Pulmonary artery endothelial cell (primary cell): Measurements from ENCODE around the gene MARCHF10. TPM values are rescaled to one million over a fixed set of nuclear protein-coding genes. Genes with fewer than 3 reads are reported as not detected.

Experiments
- DNase-seq: peaks from one replicate; pipeline ENCODE4 v3.0.0-alpha.2; 2011; ENCODE audit warnings: low read depth, low spot score
- total RNA-seq: library from RNA; depleted of rRNA; stranded (reverse); fragments of >200 nt; gene quantifications from 2 replicates; pipeline ENCODE4 v1.2.3, GENCODE V29; 2014

MARCHF10 gene
- total RNA-seq, 1 donor from 2014 or later, result not detected

GRCh38 chr17:62753562-62753961 lies 54.6 kb downstream of the MARCHF10 start:
- DNase-seq, result no peak

DNA sequence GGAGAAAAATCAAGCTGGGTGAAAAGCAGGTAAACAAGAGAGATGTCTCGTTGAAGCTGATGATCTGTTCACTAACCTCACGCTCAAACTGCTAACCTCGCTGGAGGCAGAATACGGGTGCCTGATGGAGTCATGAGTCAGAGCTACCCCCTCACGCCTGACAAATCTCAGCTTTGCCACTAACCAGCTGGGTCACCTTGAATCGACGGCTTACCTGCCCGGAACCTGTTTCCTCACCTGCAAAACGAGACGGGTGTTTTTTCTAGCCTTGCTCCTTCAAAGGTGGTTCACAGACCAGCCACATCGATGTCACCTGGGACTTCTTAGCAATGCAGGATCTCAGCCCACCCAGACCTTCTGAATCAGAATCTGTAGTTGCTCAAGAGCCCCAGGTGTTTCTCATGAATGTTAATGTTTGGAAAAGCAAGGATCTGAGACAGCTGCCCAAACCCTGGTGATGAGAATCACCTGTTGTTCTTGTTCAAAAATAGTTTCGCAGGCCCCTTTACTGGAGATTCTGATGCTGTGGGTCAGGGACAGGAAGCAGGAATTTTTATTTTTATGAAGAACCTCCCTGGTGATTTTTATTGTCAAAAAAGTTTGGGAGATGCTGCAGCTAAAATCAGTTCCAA lies 56.9 kb downstream of the MARCHF10 start:
- no peak for DNase-seq

DNA sequence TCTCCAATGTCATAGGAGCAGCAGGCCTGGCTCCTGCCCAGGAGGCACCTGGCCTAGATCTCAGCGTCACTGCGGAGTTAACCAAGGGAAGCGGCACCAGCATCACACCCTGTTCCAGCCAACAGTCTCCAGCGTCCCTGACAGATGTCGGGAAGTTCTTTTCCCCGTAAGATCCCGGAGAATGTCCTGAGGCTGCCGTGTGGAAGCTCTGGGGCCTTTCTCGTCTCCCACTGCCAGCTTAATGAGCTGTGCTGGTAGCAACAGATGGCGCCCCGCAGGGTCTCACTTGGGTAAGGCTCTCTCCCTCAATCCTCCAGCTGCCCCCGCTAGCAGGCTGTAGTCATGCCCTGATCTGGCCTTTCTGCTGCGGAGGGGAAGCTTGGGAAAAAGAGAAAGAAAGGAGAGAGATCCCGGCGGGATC lies 57.5 kb downstream of the MARCHF10 start:
- DNase-seq, result no peak

DNA sequence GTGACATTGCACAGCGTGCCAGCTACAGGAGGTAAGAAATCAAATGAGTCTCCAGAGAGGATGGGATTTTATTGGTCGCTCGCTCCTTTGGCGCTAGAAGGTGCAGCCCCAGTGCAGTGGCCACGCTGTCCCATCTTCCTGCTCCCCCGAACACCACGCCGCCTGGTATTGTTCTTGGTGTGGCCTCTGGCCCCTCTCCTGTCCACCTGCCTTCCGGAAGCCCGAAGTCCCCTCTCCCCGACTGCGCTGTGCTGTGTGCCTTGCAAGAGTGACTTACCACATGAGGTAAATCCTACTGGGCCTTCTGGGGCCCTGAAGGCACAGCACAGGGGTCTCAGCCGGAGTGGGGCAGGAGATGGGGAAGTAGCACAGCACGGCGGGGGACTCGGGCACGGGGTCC lies 58.2 kb downstream of the MARCHF10 start:
- DNase-seq, result no peak

DNA sequence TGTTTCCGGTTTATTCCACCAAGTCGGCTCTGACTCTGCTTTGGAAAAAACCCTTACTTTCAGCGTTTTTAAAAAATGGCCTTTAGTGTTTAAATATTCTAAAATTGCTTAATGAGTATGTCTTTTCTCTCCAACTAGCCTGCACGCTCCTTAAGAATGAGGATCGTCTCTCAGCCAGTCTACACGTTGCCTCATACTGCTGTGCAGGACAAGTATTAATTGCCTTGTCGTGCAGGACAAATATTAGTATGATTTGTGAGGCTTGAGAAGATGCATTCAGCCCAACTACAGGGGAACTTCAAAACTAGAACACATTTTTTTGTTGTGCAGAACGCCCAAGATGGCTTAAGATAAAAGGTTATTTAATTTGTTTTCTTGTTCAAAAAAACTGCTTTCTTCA lies 61.2 kb downstream of the MARCHF10 start:
- DNase-seq, result no peak

DNA sequence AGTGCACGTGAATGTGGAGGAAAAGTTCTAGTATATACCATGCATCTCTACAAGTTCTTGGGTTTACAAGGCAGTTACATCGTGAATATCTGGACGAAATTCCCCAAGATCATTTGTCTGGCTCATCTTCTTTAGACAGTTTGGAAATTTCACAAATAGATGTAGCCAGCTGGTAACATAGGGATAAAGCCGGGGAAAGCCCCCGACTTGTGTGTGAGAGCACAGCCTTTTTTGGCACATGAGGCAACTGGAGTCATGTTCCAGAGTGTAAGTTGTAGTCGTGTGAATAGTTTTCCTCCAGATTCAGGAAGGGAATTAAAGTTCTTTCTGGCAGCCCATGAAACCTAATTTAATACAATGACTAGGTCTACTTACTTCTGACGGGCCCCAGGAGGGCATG lies 62.3 kb downstream of the MARCHF10 start:
- DNase-seq, result no peak

GRCh38 chr17:62744259-62744658 lies 63.9 kb downstream of the MARCHF10 start:
- DNase-seq, result no peak

DNA sequence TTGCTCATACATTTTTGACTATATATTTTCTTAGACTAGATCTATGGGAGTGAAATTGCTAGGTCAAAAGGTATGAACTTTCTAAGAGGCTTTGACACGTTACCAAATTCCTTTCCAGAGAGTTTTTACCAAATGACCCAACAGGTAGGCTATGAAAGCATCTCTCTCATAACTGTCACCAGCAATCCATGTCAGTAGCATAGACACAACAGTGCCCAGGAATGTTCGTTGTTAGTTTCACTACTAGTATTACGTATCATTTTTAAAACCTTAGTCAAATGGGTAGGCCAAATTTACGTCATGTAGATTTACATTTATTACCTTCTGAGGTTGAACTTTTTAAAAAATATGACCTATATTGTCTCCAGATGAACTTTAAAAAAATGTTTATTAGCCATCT lies 66.8 kb downstream of the MARCHF10 start:
- no peak for DNase-seq

GRCh38 chr17:62739645-62740388 lies 68.3 kb downstream of the MARCHF10 start:
- no peak for DNase-seq

DNA sequence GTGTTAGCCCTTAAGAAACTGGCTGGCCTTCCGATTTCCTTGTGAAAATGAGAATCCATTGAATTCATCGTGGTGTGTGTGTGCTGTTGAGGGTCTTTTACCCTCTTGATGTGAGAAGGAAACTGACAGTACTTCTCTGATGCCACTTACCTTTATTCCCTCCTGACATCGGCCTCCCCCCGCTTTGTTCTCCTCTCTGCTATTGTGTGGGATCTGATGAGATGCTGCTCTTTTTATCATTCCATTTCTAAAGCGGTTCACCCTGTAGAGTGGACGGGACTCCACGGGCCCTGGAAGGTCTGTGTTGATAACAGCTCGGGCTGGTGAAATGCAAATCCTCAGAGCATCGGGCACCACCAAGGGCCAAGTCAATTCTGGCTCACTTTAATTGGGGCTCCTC lies 69.8 kb downstream of the MARCHF10 start:
- no peak for DNase-seq

- no peak for DNase-seq
These were observed 70.6 kb downstream of the MARCHF10 start for GRCh38 chr17:62737513-62737912.

GRCh38 chr17:62735044-62735651 lies 73.0 kb downstream of the MARCHF10 start:
- DNase-seq, result no peak

GRCh38 chr17:62732125-62732524 lies 76.0 kb downstream of the MARCHF10 start:
- no peak for DNase-seq

DNA sequence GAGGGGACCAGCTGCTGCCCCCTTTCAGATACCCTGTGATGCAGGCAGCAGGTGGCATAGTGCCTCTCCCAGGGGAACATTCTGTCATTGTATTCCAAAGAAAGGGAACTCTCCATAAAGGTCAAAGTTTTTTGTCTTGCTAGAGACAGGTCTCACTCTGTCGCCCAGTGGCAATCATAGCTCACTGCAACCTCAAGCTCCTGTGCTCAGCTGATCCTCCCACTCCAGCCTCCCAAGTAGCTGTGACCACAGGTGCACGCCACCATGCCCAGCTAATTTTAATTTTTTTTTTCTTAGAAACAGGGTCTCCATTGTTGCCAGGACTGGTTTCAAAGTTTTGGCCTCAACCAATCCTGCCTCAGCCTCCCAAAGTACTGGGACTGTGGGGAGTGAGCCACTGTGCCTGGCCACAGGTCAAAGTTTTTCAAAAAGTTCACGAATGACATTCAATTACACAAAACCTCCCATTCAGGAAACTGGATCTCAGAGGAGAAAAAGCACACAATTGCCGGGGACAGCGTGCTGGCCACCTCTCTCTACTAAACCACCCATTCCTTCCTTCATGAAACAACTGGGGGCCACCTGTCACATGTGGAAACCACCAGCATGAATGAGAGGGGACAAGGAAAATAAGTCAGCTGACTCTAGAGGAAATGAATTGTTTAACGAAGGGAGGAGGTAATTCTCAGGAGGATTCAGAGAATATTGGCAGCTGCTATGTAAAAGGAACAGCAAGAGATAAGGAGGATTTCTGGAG lies 80.0 kb downstream of the MARCHF10 start:
- no peak for DNase-seq

GRCh38 chr17:62725791-62726249 lies 82.3 kb downstream of the MARCHF10 start:
- no peak for DNase-seq

DNA sequence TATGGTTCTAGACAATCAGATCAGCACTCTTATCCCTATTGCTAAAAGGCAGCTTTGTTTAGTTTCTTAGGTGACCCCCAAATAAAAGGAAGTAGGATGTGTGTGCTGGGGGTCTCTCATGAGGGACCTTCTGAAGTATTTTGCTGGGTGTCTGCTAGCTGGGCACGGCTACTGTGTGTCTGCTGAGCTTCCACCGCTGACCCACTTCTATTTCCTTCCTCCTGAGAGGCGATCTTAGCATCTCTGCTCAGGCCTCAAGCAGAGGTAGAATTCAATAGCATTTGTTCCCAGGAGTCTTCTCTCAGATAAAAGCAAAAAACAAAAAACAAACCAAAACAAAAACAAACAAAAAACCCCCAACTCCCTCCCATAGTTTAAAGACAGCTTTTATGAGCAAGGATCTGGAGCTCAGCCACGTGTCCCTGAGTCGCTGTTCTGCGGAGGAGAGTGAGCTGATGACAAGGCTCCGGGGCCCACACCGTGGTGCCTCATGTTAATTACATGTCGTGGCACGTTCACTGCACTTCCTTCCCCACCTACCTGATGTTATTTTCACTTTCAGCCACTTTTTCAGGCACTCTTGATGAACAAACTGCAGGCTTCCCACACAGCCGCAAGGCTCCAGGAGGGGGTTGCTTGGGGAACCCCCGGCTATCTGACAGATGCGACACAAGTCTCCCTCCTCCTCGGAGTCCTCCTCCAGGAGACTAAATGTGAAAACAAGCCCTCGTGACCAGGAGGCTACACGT lies 83.5 kb downstream of the MARCHF10 start:
- no peak for DNase-seq

- DNase-seq, result no peak
These were observed 84.3 kb downstream of the MARCHF10 start for GRCh38 chr17:62723842-62724241.

DNA sequence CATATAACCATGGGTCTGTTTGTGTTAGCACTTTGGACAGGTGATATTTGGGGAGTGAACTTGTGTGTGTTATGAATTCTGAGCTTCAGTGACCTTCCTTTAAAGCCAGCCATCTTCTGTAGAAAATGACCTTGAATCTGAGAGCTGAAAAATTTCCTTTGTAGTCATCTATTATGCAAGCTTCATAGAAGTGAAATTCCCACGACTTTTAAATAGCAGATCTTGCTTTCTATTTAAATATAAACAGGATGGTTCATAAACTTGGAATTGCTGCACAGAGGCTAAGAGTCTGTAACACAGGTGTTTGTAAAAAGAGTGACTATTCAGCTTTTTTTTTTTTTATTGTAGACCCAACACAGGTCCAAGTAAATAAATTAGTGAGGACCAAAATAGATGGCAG lies 85.5 kb downstream of the MARCHF10 start:
- DNase-seq, result no peak

GRCh38 chr17:62720126-62720850 lies 87.8 kb downstream of the MARCHF10 start:
- no peak for DNase-seq

- no peak for DNase-seq
These were observed 88.5 kb downstream of the MARCHF10 start for GRCh38 chr17:62719586-62719985.

DNA sequence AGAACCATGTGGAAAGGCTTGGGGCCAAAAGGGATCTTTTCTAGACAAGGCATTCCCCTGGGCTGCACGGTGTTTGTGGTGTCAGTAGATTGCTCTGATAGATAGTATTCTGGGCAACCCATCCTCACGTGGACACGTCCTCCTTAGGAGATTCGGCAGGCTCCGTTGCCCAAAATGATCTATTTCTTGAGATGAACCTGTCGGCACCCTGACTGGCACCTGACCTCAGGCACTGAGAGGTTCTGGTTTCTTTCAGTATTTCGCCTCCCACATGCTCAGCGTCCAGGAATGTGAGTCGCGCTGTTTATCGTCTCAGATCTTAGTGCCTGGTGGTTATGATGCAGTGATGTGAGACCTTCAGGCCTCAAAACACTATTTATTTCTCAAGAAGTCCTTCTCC lies 89.7 kb downstream of the MARCHF10 start:
- DNase-seq, result no peak
